T-helper 2 cell treated with Interferon-gamma antibody and Interleukin-4, amounts not matched to agents 5 μg/mL and 100 μg/mL, for 36 hours (primary cell): ENCODE measurements around the gene SNAPC1.
"Not testable (repeated sequence)": the region's sequence is repeated elsewhere in the genome, so short reads cannot be mapped to it uniquely, and the experiment has no call there.

Experiments used
- DNase-seq: peaks from one replicate; pipeline ENCODE4 v3.0.0; 2021; ENCODE audit warnings: low spot score
- H3K27ac Mint-ChIP-seq: one replicate; pipeline ENCODE4 v1.8.0; 2021; ENCODE audit warnings: mild to moderate bottlenecking, mixed read lengths
- H3K27me3 Mint-ChIP-seq: one replicate; pipeline ENCODE4 v1.8.0; 2021; ENCODE audit warnings: low read depth, mixed read lengths
- H3K36me3 Mint-ChIP-seq: one replicate; pipeline ENCODE4 v1.8.0; 2021; ENCODE audit warnings: low read depth, mixed read lengths
- H3K4me1 Mint-ChIP-seq: one replicate; pipeline ENCODE4 v1.8.0; 2021; ENCODE audit warnings: low read depth, mixed read lengths
- H3K4me3 Mint-ChIP-seq: one replicate; pipeline ENCODE4 v1.8.0; 2022; ENCODE audit warnings: mild to moderate bottlenecking, moderate library complexity, mixed read lengths
- H3K9me3 Mint-ChIP-seq: one replicate; pipeline ENCODE4 v1.8.0; 2021; ENCODE audit warnings: mixed read lengths

The SNAPC1 gene

GRCh38 chr14:61755382-61755742 is 6.9 kb upstream of the SNAPC1 start:
- DNase-seq, H3K4me3 Mint-ChIP-seq, H3K9me3 Mint-ChIP-seq, H3K27ac Mint-ChIP-seq, H3K36me3 Mint-ChIP-seq, H3K27me3 Mint-ChIP-seq: not testable (repeated sequence)
- H3K4me1 Mint-ChIP-seq, result peaks cover 22% of the 10 kb centered on the region

- no peak for DNase-seq
- Mint-ChIP-seq H3K27ac (no peak overlapping the region), H3K9me3 (no peaks in the 10 kb centered on the region)
Measured at GRCh38 chr14:61756135-61756534, 6.1 kb upstream of the SNAPC1 start.

DNA sequence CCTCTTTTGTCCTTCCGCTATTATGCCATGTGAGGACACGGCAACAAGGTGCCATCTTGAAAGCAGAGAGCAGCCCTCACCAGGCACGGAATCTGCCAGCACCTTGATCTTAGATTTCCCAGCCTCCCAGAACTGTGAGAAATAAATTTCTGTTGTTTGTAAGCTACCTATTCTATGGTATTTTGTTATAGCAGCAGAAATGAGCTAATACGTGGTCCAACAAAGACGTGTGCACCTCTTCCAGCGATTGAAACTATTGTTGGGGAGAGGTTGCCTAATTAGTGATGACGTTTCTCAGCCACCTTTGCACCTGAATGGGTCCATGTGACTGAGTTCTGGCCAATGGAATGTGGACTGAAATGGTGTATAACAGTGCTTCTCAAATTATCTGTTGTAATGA is 2.3 kb upstream of the SNAPC1 start:
- no peak overlapping the region for H3K27ac Mint-ChIP-seq
- no peak overlapping the region for H3K4me3 Mint-ChIP-seq
- H3K36me3 Mint-ChIP-seq, result peaks cover 10% of the 10 kb centered on the region
- no peaks in the 10 kb centered on the region for H3K27me3 Mint-ChIP-seq
- peaks cover 25% of the 10 kb centered on the region for H3K4me1 Mint-ChIP-seq
- DNase-seq, result no peak
- no peaks in the 10 kb centered on the region for H3K9me3 Mint-ChIP-seq

More at GRCh38 chr14:61756135-61756534, 6.1 kb upstream of the SNAPC1 start:
- Mint-ChIP-seq H3K4me3 (no peak overlapping the region), H3K4me1 (peaks cover 22% of the 10 kb centered on the region), H3K36me3 (peaks cover 3% of the 10 kb centered on the region), H3K27me3 (no peaks in the 10 kb centered on the region)

- no peaks in the 10 kb centered on the region for H3K27me3 Mint-ChIP-seq
- H3K4me1 Mint-ChIP-seq, result peaks cover 40% of the 10 kb centered on the region
- peaks cover 16% of the 10 kb centered on the region for H3K36me3 Mint-ChIP-seq
- peak overlapping the region; percentile 97 for H3K27ac Mint-ChIP-seq
- no peaks in the 10 kb centered on the region for H3K9me3 Mint-ChIP-seq
- H3K4me3 Mint-ChIP-seq, result peak overlapping the region; percentile 99
- DNase-seq, result no peak
Measured at GRCh38 chr14:61761557-61761956, 663 bp upstream of the SNAPC1 start.

- Mint-ChIP-seq H3K4me3 (peak overlapping the region; percentile 99), H3K27ac (no peak overlapping the region), H3K27me3 (no peaks in the 10 kb centered on the region), H3K9me3 (no peaks in the 10 kb centered on the region), H3K36me3 (peaks cover 29% of the 10 kb centered on the region), H3K4me1 (peaks cover 43% of the 10 kb centered on the region)
- no peak for DNase-seq
Measured at GRCh38 chr14:61764342-61765122, 2.3 kb downstream of the SNAPC1 start.

GRCh38 chr14:61765225-61765943 is 3.2 kb downstream of the SNAPC1 start:
- Mint-ChIP-seq H3K4me3 (peak overlapping the region; percentile 34), H3K9me3 (no peaks in the 10 kb centered on the region), H3K4me1 (peaks cover 44% of the 10 kb centered on the region), H3K27ac (no peak overlapping the region), H3K36me3 (peaks cover 35% of the 10 kb centered on the region), H3K27me3 (no peaks in the 10 kb centered on the region)
- no peak for DNase-seq

GRCh38 chr14:61766151-61766550 is 3.9 kb downstream of the SNAPC1 start:
- peaks cover 44% of the 10 kb centered on the region for H3K4me1 Mint-ChIP-seq
- H3K27ac Mint-ChIP-seq, result no peak overlapping the region
- no peak for DNase-seq
- H3K27me3 Mint-ChIP-seq, result no peaks in the 10 kb centered on the region
- H3K9me3 Mint-ChIP-seq, result no peaks in the 10 kb centered on the region
- peaks cover 37% of the 10 kb centered on the region for H3K36me3 Mint-ChIP-seq
- no peak overlapping the region for H3K4me3 Mint-ChIP-seq

GRCh38 chr14:61768240-61768639 is 6.0 kb downstream of the SNAPC1 start:
- H3K9me3 Mint-ChIP-seq, result no peaks in the 10 kb centered on the region
- no peak for DNase-seq
- no peak overlapping the region for H3K4me3 Mint-ChIP-seq
- peaks cover 36% of the 10 kb centered on the region for H3K4me1 Mint-ChIP-seq
- H3K36me3 Mint-ChIP-seq, result peaks cover 44% of the 10 kb centered on the region
- no peak overlapping the region for H3K27ac Mint-ChIP-seq
- H3K27me3 Mint-ChIP-seq, result no peaks in the 10 kb centered on the region

- Mint-ChIP-seq H3K4me3 (no peak overlapping the region), H3K27ac (no peak overlapping the region), H3K36me3 (peaks cover 47% of the 10 kb centered on the region), H3K9me3 (no peaks in the 10 kb centered on the region), H3K27me3 (no peaks in the 10 kb centered on the region), H3K4me1 (peaks cover 22% of the 10 kb centered on the region)
- no peak for DNase-seq
Measured at GRCh38 chr14:61769893-61770292, 7.7 kb downstream of the SNAPC1 start.

GRCh38 chr14:61774861-61775260 is 12.6 kb downstream of the SNAPC1 start:
- peaks cover 55% of the 10 kb centered on the region for H3K36me3 Mint-ChIP-seq
- DNase-seq, result no peak
- H3K27ac Mint-ChIP-seq, result no peak overlapping the region
- H3K4me3 Mint-ChIP-seq, result no peak overlapping the region
- H3K27me3 Mint-ChIP-seq, result no peaks in the 10 kb centered on the region
- peaks cover 33% of the 10 kb centered on the region for H3K4me1 Mint-ChIP-seq
- no peaks in the 10 kb centered on the region for H3K9me3 Mint-ChIP-seq

GRCh38 chr14:61780125-61780524 is 17.9 kb downstream of the SNAPC1 start:
- Mint-ChIP-seq H3K36me3 (peaks cover 64% of the 10 kb centered on the region), H3K4me3 (peak overlapping the region; percentile 78), H3K27ac (peak overlapping the region; percentile 87), H3K9me3 (no peaks in the 10 kb centered on the region), H3K27me3 (no peaks in the 10 kb centered on the region), H3K4me1 (peaks cover 41% of the 10 kb centered on the region)
- peak; percentile 18 for DNase-seq

DNA sequence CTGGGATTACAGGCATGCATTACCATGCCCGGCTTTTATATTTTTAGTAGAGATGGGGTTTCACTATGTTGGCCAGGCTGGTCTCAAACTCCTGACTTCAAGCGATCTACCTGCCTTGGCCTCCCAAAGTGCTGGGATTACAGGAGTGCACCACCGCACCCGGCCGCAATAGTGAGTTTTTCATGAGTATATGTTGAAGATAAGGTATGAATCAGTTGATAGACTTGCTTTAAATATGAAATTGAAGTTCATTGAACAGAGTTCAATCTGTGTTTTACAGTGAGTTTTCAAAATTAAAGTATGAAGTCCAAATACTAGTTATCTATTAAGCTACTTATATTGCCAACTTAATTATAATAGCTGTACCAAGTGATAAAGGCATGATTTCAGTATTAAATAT is 35.1 kb downstream of the SNAPC1 start:
- H3K27ac Mint-ChIP-seq, result no peak overlapping the region
- peaks cover 15% of the 10 kb centered on the region for H3K36me3 Mint-ChIP-seq
- no peaks in the 10 kb centered on the region for H3K9me3 Mint-ChIP-seq
- no peak overlapping the region for H3K4me3 Mint-ChIP-seq
- H3K4me1 Mint-ChIP-seq, result peaks cover 2% of the 10 kb centered on the region
- no peak for DNase-seq
- no peaks in the 10 kb centered on the region for H3K27me3 Mint-ChIP-seq

DNA sequence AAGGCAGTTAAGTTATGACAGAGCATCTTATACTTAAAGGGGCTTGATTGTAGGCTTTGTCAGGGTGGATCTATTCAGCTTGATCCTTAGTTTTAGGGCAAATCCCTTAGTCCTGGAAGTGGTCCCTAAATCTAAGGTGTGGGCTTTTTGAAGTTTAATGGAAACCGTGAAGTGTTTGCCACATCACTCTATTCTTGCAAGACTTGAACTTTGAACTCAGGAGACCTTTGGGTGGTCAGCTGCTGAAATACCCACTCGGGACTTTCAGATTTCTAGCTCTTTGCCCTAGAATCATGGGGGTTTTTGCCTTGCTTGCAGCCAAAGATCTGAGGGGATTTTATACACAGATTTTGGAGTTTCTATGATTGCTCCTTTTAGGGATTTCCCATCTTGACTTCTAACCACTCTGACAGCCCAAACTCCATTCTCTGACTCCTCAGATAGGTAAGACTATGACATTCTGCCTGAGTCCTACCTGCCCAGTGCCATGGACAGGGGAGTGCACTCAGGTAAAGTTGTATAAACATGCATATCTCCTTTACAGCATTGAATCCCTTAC is 39.9 kb downstream of the SNAPC1 start:
- H3K36me3 Mint-ChIP-seq, result no peaks in the 10 kb centered on the region
- H3K27me3 Mint-ChIP-seq, result peaks cover 3% of the 10 kb centered on the region
- no peak overlapping the region for H3K4me3 Mint-ChIP-seq
- no peaks in the 10 kb centered on the region for H3K9me3 Mint-ChIP-seq
- no peak for DNase-seq
- H3K27ac Mint-ChIP-seq, result no peak overlapping the region
- H3K4me1 Mint-ChIP-seq, result peaks cover 10% of the 10 kb centered on the region

- DNase-seq, result no peak
- Mint-ChIP-seq H3K4me3 (no peak overlapping the region), H3K9me3 (no peaks in the 10 kb centered on the region), H3K36me3 (no peaks in the 10 kb centered on the region), H3K27ac (no peak overlapping the region), H3K4me1 (peaks cover 10% of the 10 kb centered on the region), H3K27me3 (peaks cover 12% of the 10 kb centered on the region)
Measured at GRCh38 chr14:61803755-61804154, 41.5 kb downstream of the SNAPC1 start.
